Tracheal epithelial cell (primary cell): ENCODE measurements around the gene TAF1C. TPM values are rescaled to one million over a fixed set of nuclear protein-coding genes. Genes with fewer than 3 reads are reported as not detected.

ENCODE experiments used
- total RNA-seq: library from RNA; depleted of rRNA; stranded (reverse); fragments of >200 nt; gene quantifications from 2 replicates; pipeline ENCODE4 v1.2.1, GENCODE V29; 2014

Gene TAF1C, protein sequence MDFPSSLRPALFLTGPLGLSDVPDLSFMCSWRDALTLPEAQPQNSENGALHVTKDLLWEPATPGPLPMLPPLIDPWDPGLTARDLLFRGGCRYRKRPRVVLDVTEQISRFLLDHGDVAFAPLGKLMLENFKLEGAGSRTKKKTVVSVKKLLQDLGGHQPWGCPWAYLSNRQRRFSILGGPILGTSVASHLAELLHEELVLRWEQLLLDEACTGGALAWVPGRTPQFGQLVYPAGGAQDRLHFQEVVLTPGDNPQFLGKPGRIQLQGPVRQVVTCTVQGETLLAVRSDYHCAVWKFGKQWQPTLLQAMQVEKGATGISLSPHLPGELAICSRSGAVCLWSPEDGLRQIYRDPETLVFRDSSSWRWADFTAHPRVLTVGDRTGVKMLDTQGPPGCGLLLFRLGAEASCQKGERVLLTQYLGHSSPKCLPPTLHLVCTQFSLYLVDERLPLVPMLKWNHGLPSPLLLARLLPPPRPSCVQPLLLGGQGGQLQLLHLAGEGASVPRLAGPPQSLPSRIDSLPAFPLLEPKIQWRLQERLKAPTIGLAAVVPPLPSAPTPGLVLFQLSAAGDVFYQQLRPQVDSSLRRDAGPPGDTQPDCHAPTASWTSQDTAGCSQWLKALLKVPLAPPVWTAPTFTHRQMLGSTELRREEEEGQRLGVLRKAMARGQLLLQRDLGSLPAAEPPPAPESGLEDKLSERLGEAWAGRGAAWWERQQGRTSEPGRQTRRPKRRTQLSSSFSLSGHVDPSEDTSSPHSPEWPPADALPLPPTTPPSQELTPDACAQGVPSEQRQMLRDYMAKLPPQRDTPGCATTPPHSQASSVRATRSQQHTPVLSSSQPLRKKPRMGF
- 5.3 and 11.5 TPM in 2 replicates for total RNA-seq

DNA sequence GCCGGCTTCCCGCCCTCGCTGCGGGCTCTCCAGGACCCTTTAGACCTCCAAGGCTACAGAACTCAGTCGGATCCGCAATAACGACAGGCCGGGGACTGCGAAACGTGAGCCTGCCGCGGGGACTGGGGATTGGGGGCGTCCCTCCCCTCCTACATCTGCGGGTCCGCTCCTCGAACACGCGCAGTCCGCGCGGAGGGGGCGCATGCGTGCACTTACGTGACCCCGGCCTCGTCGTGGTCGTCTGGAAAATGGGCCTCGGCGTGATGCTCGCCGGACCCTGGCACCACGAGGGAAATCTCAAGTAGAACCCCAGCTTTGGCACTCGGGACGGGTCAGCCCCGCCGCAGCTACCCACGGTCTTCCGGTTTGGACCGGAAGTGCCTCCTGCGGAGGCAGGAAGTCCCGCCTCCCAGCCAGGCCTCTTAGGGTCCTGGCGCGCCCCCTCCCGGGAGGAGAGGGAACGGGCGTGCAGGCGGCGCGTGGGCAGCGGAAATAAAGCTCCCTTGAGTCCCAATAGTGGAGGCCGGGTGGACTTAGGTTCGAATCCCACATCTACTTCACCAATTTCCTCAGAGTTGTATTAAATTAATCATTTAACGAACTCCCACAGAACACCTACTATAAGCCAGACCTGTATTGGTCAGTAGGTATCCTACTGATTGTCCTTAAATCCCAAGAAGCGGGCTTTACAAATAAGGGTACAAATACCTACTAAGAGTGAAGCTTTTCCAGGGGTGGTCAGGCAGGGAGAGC, at the start of gene TAF1C:
TSS of gene TAF1C (minus strand) at position 373 of the 753 bp plus-strand sequence. CDS start 2,069 bp downstream, outside the sequence.

DNA sequence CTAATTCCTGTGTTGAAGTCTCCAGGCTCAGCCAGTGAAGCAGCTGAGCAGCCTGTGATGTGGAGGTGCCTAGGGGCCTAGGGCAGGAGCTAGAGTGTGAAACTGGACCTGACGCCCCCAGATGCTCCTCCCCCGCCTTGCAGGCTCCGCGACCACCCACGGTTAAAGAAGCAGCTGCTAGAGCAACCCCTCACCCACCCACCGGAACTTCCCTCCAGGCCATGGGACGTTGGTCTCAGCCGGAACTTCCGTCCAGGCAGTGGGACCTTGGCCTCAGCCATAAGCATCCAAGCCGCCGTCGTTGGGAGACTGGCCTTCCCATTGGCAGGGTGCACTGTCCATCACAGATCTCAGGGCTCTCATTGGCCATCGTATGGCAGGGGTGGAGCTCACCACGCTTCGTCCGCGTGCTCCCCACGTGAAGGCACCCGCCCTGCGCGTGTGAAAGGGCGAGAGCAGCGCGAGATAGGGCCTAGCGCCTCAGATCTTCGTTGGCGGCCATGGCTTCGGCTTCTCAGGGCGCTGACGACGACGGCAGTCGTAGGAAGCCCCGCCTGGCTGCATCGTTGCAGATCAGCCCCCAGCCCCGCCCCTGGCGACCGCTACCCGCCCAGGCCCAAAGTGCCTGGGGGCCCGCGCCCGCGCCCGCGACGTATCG, 4.0 kb upstream of the TAF1C start, which contains the start of gene ADAD2:
TSS of gene ADAD2 (plus strand) at position 427 of the 658 bp plus-strand sequence. CDS start at position 501, 74 bp downstream.

DNA sequence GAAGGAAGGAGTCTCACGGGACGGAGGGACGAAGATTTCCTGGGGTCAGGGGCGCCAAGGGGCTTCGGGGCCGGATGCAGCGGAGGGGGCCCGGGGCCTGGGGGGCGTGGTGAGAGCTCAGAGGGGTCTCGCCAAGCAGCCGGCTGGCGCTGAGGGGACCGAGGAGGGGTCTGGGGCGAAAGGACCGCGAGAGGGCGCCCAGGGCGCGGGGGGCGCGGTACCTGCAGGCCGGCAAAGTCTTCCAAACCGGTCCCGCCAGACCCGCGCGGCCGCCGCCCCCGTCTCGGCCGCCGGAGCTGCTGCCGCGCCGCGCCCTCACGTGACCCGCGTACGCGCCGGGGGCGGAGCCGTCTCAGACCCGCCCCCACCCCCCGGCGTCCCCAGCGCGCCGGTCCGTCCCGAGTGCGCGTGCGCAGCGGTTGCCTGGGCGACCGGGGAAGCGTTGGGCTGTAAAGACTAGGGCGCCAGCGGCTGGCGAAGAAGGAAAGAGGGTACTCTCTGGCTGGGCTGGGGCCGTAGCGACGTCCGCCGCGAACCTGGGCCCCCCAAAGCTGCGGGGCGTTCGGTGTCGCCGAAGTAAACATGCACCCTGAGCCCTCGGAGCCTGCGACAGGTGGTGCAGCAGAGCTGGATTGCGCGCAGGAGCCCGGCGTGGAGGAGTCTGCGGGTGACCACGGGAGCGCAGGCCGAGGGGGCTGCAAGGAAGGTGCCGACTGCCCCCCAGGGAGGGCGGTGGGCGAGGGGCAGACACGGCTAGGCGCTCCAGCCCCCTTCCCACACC, 41.8 kb downstream of the TAF1C start, which contains the start of the genes DNAAF1 and HSDL1:
TSS of gene DNAAF1 (plus strand) at position 450 of the 781 bp plus-strand sequence. CDS start at position 583, 133 bp downstream.
TSS of gene HSDL1 (minus strand) at position 319 of the 781 bp plus-strand sequence. CDS start 13,856 bp downstream, outside the sequence.

Other genes starting within 250 kb of the TAF1C start
- 1.7 and 1.9 TPM in 2 replicates for gene OSGIN1, start 233.8 kb downstream of the TAF1C start, total RNA-seq
- gene NECAB2, start 218.8 kb downstream of the TAF1C start, total RNA-seq, result not detected in 2 replicates
- gene SLC38A8, start 144.3 kb downstream of the TAF1C start, total RNA-seq, result not detected in 2 replicates
- gene MBTPS1, start 70.1 kb downstream of the TAF1C start, total RNA-seq, result 58.6 and 63.3 TPM in 2 replicates
- gene HSDL1, start 41.9 kb downstream of the TAF1C start, total RNA-seq, result 25.1 and 28.6 TPM in 2 replicates
- not detected in 2 replicates for gene DNAAF1, start 41.7 kb downstream of the TAF1C start, total RNA-seq
- gene ADAD2, start 4.1 kb upstream of the TAF1C start, total RNA-seq, result not detected in 2 replicates
- not detected in 2 replicates for gene KCNG4, start 53.0 kb upstream of the TAF1C start, total RNA-seq
- gene WFDC1, start 107.8 kb upstream of the TAF1C start, total RNA-seq, result not detected in 2 replicates
- 14.2 and 17.5 TPM in 2 replicates for gene ATP2C2, start 181.5 kb upstream of the TAF1C start, total RNA-seq